IPS-NIHi7 (cell line): ENCODE data around the gene CCN5.

Experiments used
- DNase-seq: peaks from one replicate; pipeline ENCODE4 v3.0.0; 2012; ENCODE audit warnings: mixed read lengths; ENCODE audit errors: extremely low spot score

The CCN5 gene

GRCh38 chr20:44736170-44737021 is 21.2 kb downstream of the CCN5 start:
- peak; percentile 87 for DNase-seq

- no peak for DNase-seq
Observed at GRCh38 chr20:44737116-44737515, 21.9 kb downstream of the CCN5 start.

GRCh38 chr20:44738813-44739477 is 23.8 kb downstream of the CCN5 start:
- DNase-seq: peak; percentile 90

- no peak for DNase-seq
Observed at GRCh38 chr20:44739942-44740341, 24.8 kb downstream of the CCN5 start.

- DNase-seq: no peak
Observed at GRCh38 chr20:44742304-44743079, 27.3 kb downstream of the CCN5 start.

- DNase-seq: no peak
Observed at GRCh38 chr20:44743080-44743701, 28.0 kb downstream of the CCN5 start.

- DNase-seq: no peak
Observed at GRCh38 chr20:44743916-44744655, 28.9 kb downstream of the CCN5 start.

- no peak for DNase-seq
Observed at GRCh38 chr20:44745122-44745597, 30.0 kb downstream of the CCN5 start.

GRCh38 chr20:44745598-44746366 is 30.6 kb downstream of the CCN5 start, which contains the start of gene KCNK15:
Gene KCNK15 (plus strand): TSS chr20:44745865. CDS start chr20:44745911, 46 bp downstream.
- no peak for DNase-seq

GRCh38 chr20:44746367-44747165 is 31.4 kb downstream of the CCN5 start:
- DNase-seq: no peak

- DNase-seq: peak; percentile 88
Observed at GRCh38 chr20:44747166-44748004, 32.2 kb downstream of the CCN5 start.

- DNase-seq: no peak
Observed at GRCh38 chr20:44748005-44748370, 32.8 kb downstream of the CCN5 start.

GRCh38 chr20:44750081-44750805 is 35.1 kb downstream of the CCN5 start:
- peak; percentile 52 for DNase-seq

- DNase-seq: no peak
Observed at GRCh38 chr20:44752099-44752931, 37.1 kb downstream of the CCN5 start.

GRCh38 chr20:44754554-44754953 is 39.4 kb downstream of the CCN5 start:
- DNase-seq: no peak

- no peak for DNase-seq
Observed at GRCh38 chr20:44756011-44756688, 41.0 kb downstream of the CCN5 start.
